Measurements from ENCODE around the gene MT4.

The MT4 gene

GRCh38 chr16:56588781-56589140 lies 23.9 kb downstream of the MT4 start:
- TF ChIP-seq CTCF (IDR thresholded peaks at IDR 0.05), result no peak
- Histone ChIP-seq H3K4me1 (ENCODE audit: control insufficient read depth in 1 of 2, insufficient read depth in 1 of 2, low read depth in 1 of 2, low read length in 1 of 2) (peaks cover 0 to 6% of the 10 kb centered on the region in 2 experiments), H3K27me3 (peaks cover 74% of the 10 kb centered on the region), H3K4me3 (ENCODE audit: low read depth in 1 of 2, low read length in 1 of 2) (no peak overlapping the region), H3K36me3 (no peaks in the 10 kb centered on the region), H3K27ac (no peak overlapping the region), H3K9me3 (no peaks in the 10 kb centered on the region)

GRCh38 chr16:56589141-56590039 lies 24.5 kb downstream of the MT4 start, which contains the start of gene MT3:
MT3 (plus strand) TSS chr16:56589528; CDS start chr16:56589591, 63 bp downstream.
- no peaks in the 10 kb centered on the region for H3K36me3 ChIP-seq
- H3K4me3 ChIP-seq (ENCODE audit: low read depth in 1 of 2, low read length in 1 of 2), result no peak within 1 kb of the TSS
- peaks cover 0 to 6% of the 10 kb centered on the region in 2 experiments for H3K4me1 ChIP-seq (ENCODE audit: control insufficient read depth in 1 of 2, insufficient read depth in 1 of 2, low read depth in 1 of 2, low read length in 1 of 2)
- H3K27me3 ChIP-seq, result peaks cover 67% of the 10 kb centered on the region
- no peak within 1 kb of the TSS for H3K27ac ChIP-seq
- no peaks in the 10 kb centered on the region for H3K9me3 ChIP-seq
- no peak for TF ChIP-seq CTCF (IDR thresholded peaks at IDR 0.05)

GRCh38 chr16:56591377-56592060 lies 26.6 kb downstream of the MT4 start:
- Histone ChIP-seq H3K4me1 (ENCODE audit: control insufficient read depth in 1 of 2, insufficient read depth in 1 of 2, low read depth in 1 of 2, low read length in 1 of 2) (peaks cover 0 to 6% of the 10 kb centered on the region in 2 experiments), H3K4me3 (ENCODE audit: low read depth in 1 of 2, low read length in 1 of 2) (no peak overlapping the region), H3K27ac (no peak overlapping the region), H3K27me3 (peaks cover 47% of the 10 kb centered on the region), H3K36me3 (no peaks in the 10 kb centered on the region), H3K9me3 (no peaks in the 10 kb centered on the region)
- no peak for TF ChIP-seq CTCF (IDR thresholded peaks at IDR 0.05)

- TF ChIP-seq CTCF (IDR thresholded peaks at IDR 0.05), result no peak
- H3K27ac ChIP-seq, result no peak overlapping the region
Observed at GRCh38 chr16:56593573-56594291, 28.9 kb downstream of the MT4 start.

GRCh38 chr16:56594292-56594619 lies 29.4 kb downstream of the MT4 start:
- H3K27ac ChIP-seq, result no peak overlapping the region
- H3K9me3 ChIP-seq, result no peaks in the 10 kb centered on the region
- no peak for TF ChIP-seq CTCF (IDR thresholded peaks at IDR 0.05)
- H3K4me1 ChIP-seq (ENCODE audit: control insufficient read depth in 1 of 2, insufficient read depth in 1 of 2, low read depth in 1 of 2, low read length in 1 of 2), result peaks cover 0 to 4% of the 10 kb centered on the region in 2 experiments
- H3K4me3 ChIP-seq (ENCODE audit: low read depth in 1 of 2, low read length in 1 of 2), result no peak overlapping the region
- H3K36me3 ChIP-seq, result no peaks in the 10 kb centered on the region
- H3K27me3 ChIP-seq, result peaks cover 33% of the 10 kb centered on the region

More at GRCh38 chr16:56593573-56594291, 28.9 kb downstream of the MT4 start:
- Histone ChIP-seq H3K4me3 (ENCODE audit: low read depth in 1 of 2, low read length in 1 of 2) (no peak overlapping the region), H3K36me3 (no peaks in the 10 kb centered on the region), H3K4me1 (ENCODE audit: control insufficient read depth in 1 of 2, insufficient read depth in 1 of 2, low read depth in 1 of 2, low read length in 1 of 2) (peaks cover 0 to 6% of the 10 kb centered on the region in 2 experiments), H3K27me3 (peaks cover 38% of the 10 kb centered on the region), H3K9me3 (no peaks in the 10 kb centered on the region)
